Mesendoderm (in vitro differentiated cells): ENCODE measurements around the gene OXSR1.

Experiments
- DNase-seq: peaks from one replicate; pipeline ENCODE4 v3.0.0; 2013
- H2AK5ac ChIP-seq: 2 replicates; pipeline ENCODE4 v1.6.1; 2013; ENCODE audit warnings: low read length, inconsistent platforms
- H2BK120ac ChIP-seq: 2 replicates; pipeline ENCODE4 v1.6.1; 2013; ENCODE audit warnings: low read depth, mild to moderate bottlenecking, low read length, moderate library complexity, mixed read lengths
- H2BK15ac ChIP-seq: replicated peaks from 2 replicates; pipeline ENCODE4 v1.6.1; 2013; ENCODE audit warnings: low read depth, mild to moderate bottlenecking, moderate library complexity
- H2BK5ac ChIP-seq: 2 replicates; pipeline ENCODE4 v1.6.1; 2013; ENCODE audit warnings: low read length, inconsistent platforms
- H3K18ac ChIP-seq: 2 replicates; pipeline ENCODE4 v1.6.1; 2013; ENCODE audit warnings: mild to moderate bottlenecking, low read length, mixed read lengths
- H3K23ac ChIP-seq: one replicate; pipeline ENCODE4 v1.6.1; 2013; ENCODE audit warnings: low read length
- H3K27ac ChIP-seq: 2 replicates; pipeline ENCODE4 v1.5.1; 2013; ENCODE audit warnings: low read depth, mild to moderate bottlenecking, inconsistent platforms, low read length, moderate library complexity
- H3K27me3 ChIP-seq: 2 replicates; pipeline ENCODE4 v1.6.1; 2013; ENCODE audit warnings: low read length, control low read depth, mild to moderate bottlenecking, inconsistent platforms; ENCODE audit not compliant: insufficient read depth, poor library complexity
- H3K36me3 ChIP-seq: 2 replicates; pipeline ENCODE4 v1.6.1; 2013; ENCODE audit warnings: low read length, inconsistent platforms; ENCODE audit not compliant: control insufficient read depth, insufficient read depth
- H3K4ac ChIP-seq: one replicate; pipeline ENCODE4 v1.6.1; 2013; ENCODE audit warnings: low read depth, mild to moderate bottlenecking, low read length, moderate library complexity
- H3K4me1 ChIP-seq: 2 replicates; pipeline ENCODE4 v1.6.1; 2013; ENCODE audit warnings: low read depth, low read length, inconsistent platforms; ENCODE audit not compliant: control insufficient read depth
- H3K4me2 ChIP-seq: 2 replicates; pipeline ENCODE4 v1.6.1; 2013; ENCODE audit warnings: low read length
- H3K4me3 ChIP-seq: 2 replicates; pipeline ENCODE4 v1.5.1; 2013; ENCODE audit warnings: mild to moderate bottlenecking, low read length
- H3K56ac ChIP-seq: one replicate; pipeline ENCODE4 v1.6.1; 2013; ENCODE audit warnings: low read length
- H3K79me1 ChIP-seq: 2 replicates; pipeline ENCODE4 v1.6.1; 2013; ENCODE audit warnings: low read length, inconsistent platforms
- H3K79me2 ChIP-seq: 2 replicates; pipeline ENCODE4 v1.6.1; 2013; ENCODE audit warnings: mild to moderate bottlenecking, low read length; ENCODE audit not compliant: control insufficient read depth, insufficient read depth
- H3K9ac ChIP-seq: 2 replicates; pipeline ENCODE4 v1.6.1; 2013; ENCODE audit warnings: low read length, inconsistent platforms
- H4K5ac ChIP-seq: one replicate; pipeline ENCODE4 v1.6.1; 2013; ENCODE audit warnings: low read length
- H4K8ac ChIP-seq: one replicate; pipeline ENCODE4 v1.6.1; 2013; ENCODE audit warnings: low read depth, mild to moderate bottlenecking, control low read depth, low read length, moderate library complexity
- WGBS: extraction: QIAGEN DNeasy Blood & Tissue Kit; methylation state at CpG from one replicate; pipeline ENCODE4 v1.1.7; 2013; ENCODE audit warnings: low lambda C conversion rate, missing lambda C conversion rate; ENCODE audit not compliant: insufficient coverage; ENCODE audit errors: extremely low coverage; 5-methylcytosine and 5-hydroxymethylcytosine counted together

OXSR1 gene

GRCh38 chr3:38121832-38122461 is 43.4 kb upstream of the OXSR1 start:
- Histone ChIP-seq H2AK5ac (no peak overlapping the region), H4K5ac (no peak overlapping the region), H3K4me1 (no peaks in the 10 kb centered on the region), H2BK120ac (no peak overlapping the region), H3K4me2 (no peak overlapping the region), H3K27ac (no peak overlapping the region), H3K23ac (no peak overlapping the region), H2BK5ac (no peak overlapping the region), H3K79me2 (no peaks in the 10 kb centered on the region), H3K56ac (no peak overlapping the region), H3K9ac (no peak overlapping the region), H3K79me1 (no peaks in the 10 kb centered on the region), H3K36me3 (peaks cover 12% of the 10 kb centered on the region), H3K27me3 (no peaks in the 10 kb centered on the region), H2BK15ac (no peak overlapping the region), H3K18ac (no peak overlapping the region), H3K4ac (no peak overlapping the region), H3K4me3 (no peak overlapping the region), H4K8ac (no peak overlapping the region)
- no CpG with 5 or more reads among the region's 13 CpGs for WGBS
- DNase-seq: no peak

- WGBS: no CpG with 5 or more reads among the region's 9 CpGs
Observed at GRCh38 chr3:38122712-38123290, 42.5 kb upstream of the OXSR1 start.

GRCh38 chr3:38124324-38125122 is 40.8 kb upstream of the OXSR1 start:
- H3K4me3 ChIP-seq: no peak overlapping the region
- no peaks in the 10 kb centered on the region for H3K79me2 ChIP-seq
- H2AK5ac ChIP-seq: no peak overlapping the region
- no peaks in the 10 kb centered on the region for H3K27me3 ChIP-seq
- H2BK5ac ChIP-seq: no peak overlapping the region
- H4K8ac ChIP-seq: no peak overlapping the region
- no peak overlapping the region for H3K27ac ChIP-seq
- H3K4ac ChIP-seq: no peak overlapping the region
- H3K18ac ChIP-seq: no peak overlapping the region
- no peak overlapping the region for H2BK15ac ChIP-seq
- no peak overlapping the region for H3K56ac ChIP-seq
- no peak for DNase-seq
- H3K9ac ChIP-seq: no peak overlapping the region
- no CpG with 5 or more reads among the region's 7 CpGs for WGBS
- H3K36me3 ChIP-seq: peaks cover 18% of the 10 kb centered on the region
- no peaks in the 10 kb centered on the region for H3K79me1 ChIP-seq
- no peak overlapping the region for H3K23ac ChIP-seq
- no peak overlapping the region for H3K4me2 ChIP-seq
- no peaks in the 10 kb centered on the region for H3K4me1 ChIP-seq
- no peak overlapping the region for H4K5ac ChIP-seq
- H2BK120ac ChIP-seq: no peak overlapping the region

More at GRCh38 chr3:38122712-38123290, 42.5 kb upstream of the OXSR1 start:
- H3K36me3 ChIP-seq: peaks cover 17% of the 10 kb centered on the region
- no peaks in the 10 kb centered on the region for H3K4me1 ChIP-seq
- no peak overlapping the region for H4K8ac ChIP-seq
- H3K4ac ChIP-seq: no peak overlapping the region
- H4K5ac ChIP-seq: no peak overlapping the region
- DNase-seq: no peak
- H3K4me2 ChIP-seq: no peak overlapping the region
- H3K27ac ChIP-seq: no peak overlapping the region
- H2AK5ac ChIP-seq: no peak overlapping the region
- no peak overlapping the region for H2BK15ac ChIP-seq
- no peak overlapping the region for H3K18ac ChIP-seq
- H3K56ac ChIP-seq: no peak overlapping the region
- H3K9ac ChIP-seq: no peak overlapping the region
- H3K23ac ChIP-seq: no peak overlapping the region
- H3K27me3 ChIP-seq: no peaks in the 10 kb centered on the region
- H3K79me2 ChIP-seq: no peaks in the 10 kb centered on the region
- no peak overlapping the region for H2BK5ac ChIP-seq
- no peak overlapping the region for H2BK120ac ChIP-seq
- H3K4me3 ChIP-seq: no peak overlapping the region
- no peaks in the 10 kb centered on the region for H3K79me1 ChIP-seq

GRCh38 chr3:38125305-38126120 is 39.8 kb upstream of the OXSR1 start:
- no peaks in the 10 kb centered on the region for H3K4me1 ChIP-seq
- H2AK5ac ChIP-seq: no peak overlapping the region
- no peak overlapping the region for H4K5ac ChIP-seq
- no peak overlapping the region for H3K4me2 ChIP-seq
- no peaks in the 10 kb centered on the region for H3K79me1 ChIP-seq
- H3K23ac ChIP-seq: no peak overlapping the region
- no peak overlapping the region for H3K18ac ChIP-seq
- H3K27me3 ChIP-seq: no peaks in the 10 kb centered on the region
- DNase-seq: no peak
- no CpG with 5 or more reads among the region's 11 CpGs for WGBS
- H3K36me3 ChIP-seq: peaks cover 19% of the 10 kb centered on the region
- H3K4me3 ChIP-seq: no peak overlapping the region
- no peak overlapping the region for H3K27ac ChIP-seq
- H2BK15ac ChIP-seq: no peak overlapping the region
- no peak overlapping the region for H4K8ac ChIP-seq
- H2BK120ac ChIP-seq: no peak overlapping the region
- H3K9ac ChIP-seq: no peak overlapping the region
- no peak overlapping the region for H3K4ac ChIP-seq
- H3K56ac ChIP-seq: no peak overlapping the region
- no peak overlapping the region for H2BK5ac ChIP-seq
- H3K79me2 ChIP-seq: no peaks in the 10 kb centered on the region

GRCh38 chr3:38126121-38126892 is 39.0 kb upstream of the OXSR1 start:
- Histone ChIP-seq H3K79me1 (no peaks in the 10 kb centered on the region), H2BK120ac (no peak overlapping the region), H3K4me2 (no peak overlapping the region), H3K4me1 (no peaks in the 10 kb centered on the region), H3K18ac (no peak overlapping the region), H3K56ac (no peak overlapping the region), H2BK5ac (no peak overlapping the region), H2AK5ac (no peak overlapping the region), H3K27ac (no peak overlapping the region), H4K8ac (no peak overlapping the region), H2BK15ac (no peak overlapping the region), H3K9ac (no peak overlapping the region), H3K27me3 (no peaks in the 10 kb centered on the region), H3K79me2 (no peaks in the 10 kb centered on the region), H3K36me3 (peaks cover 24% of the 10 kb centered on the region), H3K23ac (no peak overlapping the region), H4K5ac (no peak overlapping the region), H3K4ac (no peak overlapping the region), H3K4me3 (no peak overlapping the region)
- no peak for DNase-seq
- WGBS: no CpG with 5 or more reads among the region's 6 CpGs
